MCF 10A (cell line): ENCODE results near the gene HSF4. TPM values are rescaled to one million over a fixed set of nuclear protein-coding genes. Genes with fewer than 3 reads are reported as not detected.

Experiments
- BruUV-seq: library from RNA; stranded (reverse); fragments of 400-500 nt; replicated peaks from 2 replicates; lab custom pipeline; 2021; lab: Mats Ljungman, UMichigan
- CTCF ChIA-PET: fragments of 300-600 bp; sonication (Branson Sonifier 250); formaldehyde crosslinking; extraction: SDS; loops from one replicate; lab custom pipeline; 2021; ENCODE audit warnings: antibody characterized with exemption, inconsistent platforms; lab: Yijun Ruan, JAX
- POLR2A ChIA-PET: fragments of 300-600, 350-650 bp; sonication (Branson Sonifier 250); formaldehyde crosslinking; extraction: SDS; loops from one replicate; lab custom pipeline; 2020; ENCODE audit warnings: antibody characterized with exemption, inconsistent platforms; lab: Yijun Ruan, JAX
- DNase-seq: peaks from one replicate; pipeline ENCODE4 v3.0.0-alpha.2; 2018; ENCODE audit not compliant: unreplicated experiment
- H3K27ac Mint-ChIP-seq: one replicate; pipeline ENCODE4 v1.8.0; 2022; ENCODE audit warnings: mild to moderate bottlenecking, low read depth, mixed read lengths; ENCODE audit not compliant: unreplicated experiment
- H3K27me3 Mint-ChIP-seq: one replicate; pipeline ENCODE4 v1.8.0; 2022; ENCODE audit warnings: mixed read lengths; ENCODE audit not compliant: insufficient read depth, unreplicated experiment
- H3K36me3 Mint-ChIP-seq: one replicate; pipeline ENCODE4 v1.8.0; 2022; ENCODE audit warnings: mild to moderate bottlenecking, moderate library complexity, mixed read lengths; ENCODE audit not compliant: insufficient read depth, unreplicated experiment
- H3K4me1 Mint-ChIP-seq: one replicate; pipeline ENCODE4 v1.8.0; 2022; ENCODE audit warnings: mixed read lengths; ENCODE audit not compliant: insufficient read depth, unreplicated experiment
- H3K4me3 Mint-ChIP-seq: one replicate; pipeline ENCODE4 v1.8.0; 2022; ENCODE audit warnings: mild to moderate bottlenecking, moderate library complexity, mixed read lengths; ENCODE audit not compliant: unreplicated experiment
- H3K9me3 Mint-ChIP-seq: one replicate; pipeline ENCODE4 v1.8.0; 2022; ENCODE audit warnings: mixed read lengths; ENCODE audit not compliant: unreplicated experiment
- CTCF ChIP-seq: fragments of 200-600 bp; IDR thresholded peaks from one replicate; pipeline ENCODE4 v1.8.0; 2022; ENCODE audit warnings: antibody characterized with exemption, mild to moderate bottlenecking; ENCODE audit not compliant: unreplicated experiment
- intact Hi-C: fragments of 100-400 bp; cut with micrococcal nuclease; formaldehyde crosslinking; loops from 2 replicates; pipeline ENCODE4 v1.14.1; 2022
- total RNA-seq: library from RNA; stranded (reverse); gene quantifications from 2 replicates; pipeline ENCODE4 v1.2.3, GENCODE V29; 2022

HSF4 gene
- total RNA-seq, 1 experiment from 2014 or later: 34.3 TPM

GRCh38 chr16:67187175-67187890 lies 22.8 kb downstream of the HSF4 start:
- H3K27me3 Mint-ChIP-seq: no peaks in the 10 kb centered on the region
- H3K27ac Mint-ChIP-seq: no peak overlapping the region
- ChIA-PET POLR2A (no interaction called here), CTCF (interaction anchor here (0.6 to 2.8 kb wide), 5 partner anchors 11 to 228 kb away, joined by 3 to 11 read pairs (median 3); partner anchors contain the start of gene ELMO3)
- no peak overlapping the region for H3K4me3 Mint-ChIP-seq
- peaks cover under 1% of the 10 kb centered on the region for H3K36me3 Mint-ChIP-seq
- peaks cover 14% of the 10 kb centered on the region for H3K4me1 Mint-ChIP-seq
- no peaks in the 10 kb centered on the region for H3K9me3 Mint-ChIP-seq
- intact Hi-C loops: no loop called here
- BruUV-seq: no TSS peak
- DNase-seq: no peak
- TF ChIP-seq CTCF: no peak

GRCh38 chr16:67188323-67188722 lies 23.8 kb downstream of the HSF4 start:
- Mint-ChIP-seq H3K4me1 (peaks cover 14% of the 10 kb centered on the region), H3K4me3 (no peak overlapping the region), H3K9me3 (no peaks in the 10 kb centered on the region), H3K27me3 (no peaks in the 10 kb centered on the region), H3K27ac (no peak overlapping the region), H3K36me3 (peaks cover 5% of the 10 kb centered on the region)
- POLR2A ChIA-PET: interaction anchor here (1.4 to 1.9 kb wide), 2 partner anchors 10 to 18 kb away, joined by 4 to 5 read pairs; partner anchors contain the start of gene NOL3
- intact Hi-C loops: no loop called here
- DNase-seq: no peak
- no TSS peak for BruUV-seq
- CTCF ChIA-PET: interaction anchor here (0.7 to 2.8 kb wide), 4 partner anchors 10 to 211 kb away, joined by 3 to 11 read pairs (median 3); partner anchors contain the start of gene ELMO3
- TF ChIP-seq CTCF: no peak

DNA sequence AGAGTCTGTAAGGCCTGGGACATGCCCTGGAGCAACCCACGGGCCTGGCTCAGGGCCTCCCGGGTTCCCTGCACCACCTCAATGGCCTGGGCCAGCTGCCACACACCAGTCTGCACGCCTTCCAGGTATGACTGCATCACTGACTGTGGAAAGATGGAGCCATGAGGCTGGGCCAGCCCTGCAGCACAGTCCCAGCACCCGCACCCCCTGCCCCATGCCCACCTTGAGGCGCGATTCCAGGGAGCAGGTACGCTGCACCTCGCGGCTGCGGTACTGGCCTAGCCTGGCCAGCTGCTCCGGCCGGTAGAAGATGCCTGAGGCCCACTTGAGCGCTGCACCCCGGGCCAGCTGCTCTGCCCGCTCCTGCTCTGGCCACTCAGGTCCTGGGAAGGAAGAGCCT lies 24.3 kb downstream of the HSF4 start:
- intact Hi-C loops: no loop called here
- peaks cover 14% of the 10 kb centered on the region for H3K4me1 Mint-ChIP-seq
- no peak overlapping the region for H3K4me3 Mint-ChIP-seq
- H3K36me3 Mint-ChIP-seq: peaks cover 5% of the 10 kb centered on the region
- TF ChIP-seq CTCF: no peak
- H3K9me3 Mint-ChIP-seq: no peaks in the 10 kb centered on the region
- ChIA-PET CTCF (interaction anchor here (0.6 to 2.8 kb wide), 8 partner anchors 9 to 241 kb away, joined by 3 to 11 read pairs (median 3); partner anchors contain the start of gene ELMO3), POLR2A (interaction anchor here (1.4 to 1.9 kb wide), 3 partner anchors 10 to 57 kb away, joined by 3 to 5 read pairs (median 4); partner anchors contain the start of gene NOL3)
- BruUV-seq: no TSS peak
- DNase-seq: no peak
- no peak overlapping the region for H3K27ac Mint-ChIP-seq
- H3K27me3 Mint-ChIP-seq: no peaks in the 10 kb centered on the region

GRCh38 chr16:67190041-67190440 lies 25.5 kb downstream of the HSF4 start, which contains the start of gene EXOC3L1:
Gene EXOC3L1, minus strand, starts transcription at chr16:67190136. Its CDS starts 460 bp downstream, at chr16:67189676.
- peaks cover 10% of the 10 kb centered on the region for H3K36me3 Mint-ChIP-seq
- no peak for DNase-seq
- no TSS peak for BruUV-seq
- intact Hi-C loops: no loop called here
- H3K4me1 Mint-ChIP-seq: peaks cover 13% of the 10 kb centered on the region
- no peaks in the 10 kb centered on the region for H3K9me3 Mint-ChIP-seq
- no peaks in the 10 kb centered on the region for H3K27me3 Mint-ChIP-seq
- no peak for TF ChIP-seq CTCF
- ChIA-PET CTCF (interaction anchor here (0.6 to 1.6 kb wide), 7 partner anchors 8 to 171 kb away, joined by 3 to 4 read pairs (median 3); partner anchors contain the start of gene ELMO3), POLR2A (interaction anchor here (1.4 to 1.9 kb wide), 3 partner anchors 8 to 56 kb away, joined by 3 to 8 read pairs (median 5); no protein-coding TSS in a partner anchor)
- no peak within 1 kb of the TSS for H3K4me3 Mint-ChIP-seq
- H3K27ac Mint-ChIP-seq: no peak within 1 kb of the TSS
